GM21367 (cell line): Measurements from ENCODE around the gene BRICD5.

Experiments used
- ATAC-seq: cut with Tn5 transposase; IDR thresholded peaks from one replicate; pipeline ENCODE4 v1.9.1; 2021; ENCODE audit not compliant: unreplicated experiment

BRICD5 gene

GRCh38 chr16:2199621-2200139 is 11.0 kb downstream of the BRICD5 start:
- ATAC-seq: no peak

DNA sequence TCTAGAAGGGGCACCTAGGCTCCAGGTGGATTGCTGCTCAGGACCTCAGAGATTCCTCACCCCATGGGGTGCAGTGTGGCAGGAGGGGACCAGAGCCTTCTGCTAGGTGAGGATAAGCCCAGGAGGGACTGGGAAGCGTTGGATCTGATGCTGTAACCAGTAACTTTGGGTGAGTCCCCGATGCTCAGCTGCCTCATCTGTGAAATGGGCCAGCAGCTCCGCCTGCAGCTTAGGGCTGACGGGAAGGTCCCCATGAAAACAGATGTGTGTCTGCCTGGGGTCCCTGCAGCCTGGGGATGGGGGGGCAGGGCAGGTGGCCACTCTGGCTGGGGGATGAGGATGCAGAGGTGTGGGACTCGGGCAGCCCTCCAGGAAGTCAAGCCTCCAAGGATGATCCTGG is 11.6 kb downstream of the BRICD5 start:
- ATAC-seq: no peak

GRCh38 chr16:2198283-2198682 is 12.4 kb downstream of the BRICD5 start:
- ATAC-seq: no peak

DNA sequence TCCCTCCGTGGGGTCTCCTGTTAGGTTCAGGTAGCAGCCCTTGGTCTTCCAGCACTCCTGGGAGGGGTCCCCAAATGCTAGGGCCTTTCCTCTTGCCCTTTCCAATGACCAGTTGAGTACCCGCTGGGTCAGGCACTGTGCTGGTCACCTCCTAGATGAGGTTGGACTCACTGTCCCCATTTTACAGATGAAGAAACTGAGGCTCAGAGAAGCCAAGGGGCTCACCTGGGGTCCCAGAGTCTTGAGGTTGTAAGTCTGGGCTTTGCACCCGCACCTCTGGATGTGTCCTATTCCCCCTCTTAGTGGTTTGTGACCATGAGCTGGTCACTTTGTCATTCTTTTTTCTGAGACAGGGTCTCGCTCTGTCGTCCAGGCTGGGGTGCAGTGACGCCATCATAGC is 12.9 kb downstream of the BRICD5 start:
- no peak for ATAC-seq

DNA sequence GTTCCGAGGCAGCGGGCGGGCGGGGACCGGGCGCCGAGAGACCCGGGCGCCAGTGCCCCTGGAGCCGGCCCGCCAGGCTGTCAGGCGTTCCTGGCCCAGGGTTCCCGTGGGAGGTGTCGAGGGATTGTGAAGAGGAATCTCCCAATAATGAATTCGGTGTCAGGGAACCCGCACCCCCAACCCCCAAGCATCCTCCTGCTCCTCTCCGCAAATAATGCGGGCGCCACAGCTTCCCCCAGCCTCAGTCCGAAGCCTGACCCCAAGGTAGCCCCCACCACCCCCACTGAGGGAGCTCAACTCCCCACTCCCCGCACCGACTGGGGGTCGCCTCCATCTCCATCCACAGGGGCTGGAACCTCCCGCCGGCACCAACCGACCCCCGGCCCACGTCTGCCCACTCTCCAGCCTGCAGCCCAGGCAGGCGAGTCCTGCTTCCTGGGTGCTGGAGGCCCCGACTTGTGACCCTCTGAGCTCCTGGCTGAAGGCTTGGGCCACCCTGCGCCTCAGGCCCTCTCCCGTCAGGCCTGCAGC is 13.6 kb downstream of the BRICD5 start:
- ATAC-seq: no peak

- no peak for ATAC-seq
These were observed 14.3 kb downstream of the BRICD5 start, which contains the start of gene CASKIN1 for GRCh38 chr16:2196162-2196980. Gene CASKIN1, minus strand, starts transcription at chr16:2196605. Its CDS starts 173 bp downstream, at chr16:2196432.

DNA sequence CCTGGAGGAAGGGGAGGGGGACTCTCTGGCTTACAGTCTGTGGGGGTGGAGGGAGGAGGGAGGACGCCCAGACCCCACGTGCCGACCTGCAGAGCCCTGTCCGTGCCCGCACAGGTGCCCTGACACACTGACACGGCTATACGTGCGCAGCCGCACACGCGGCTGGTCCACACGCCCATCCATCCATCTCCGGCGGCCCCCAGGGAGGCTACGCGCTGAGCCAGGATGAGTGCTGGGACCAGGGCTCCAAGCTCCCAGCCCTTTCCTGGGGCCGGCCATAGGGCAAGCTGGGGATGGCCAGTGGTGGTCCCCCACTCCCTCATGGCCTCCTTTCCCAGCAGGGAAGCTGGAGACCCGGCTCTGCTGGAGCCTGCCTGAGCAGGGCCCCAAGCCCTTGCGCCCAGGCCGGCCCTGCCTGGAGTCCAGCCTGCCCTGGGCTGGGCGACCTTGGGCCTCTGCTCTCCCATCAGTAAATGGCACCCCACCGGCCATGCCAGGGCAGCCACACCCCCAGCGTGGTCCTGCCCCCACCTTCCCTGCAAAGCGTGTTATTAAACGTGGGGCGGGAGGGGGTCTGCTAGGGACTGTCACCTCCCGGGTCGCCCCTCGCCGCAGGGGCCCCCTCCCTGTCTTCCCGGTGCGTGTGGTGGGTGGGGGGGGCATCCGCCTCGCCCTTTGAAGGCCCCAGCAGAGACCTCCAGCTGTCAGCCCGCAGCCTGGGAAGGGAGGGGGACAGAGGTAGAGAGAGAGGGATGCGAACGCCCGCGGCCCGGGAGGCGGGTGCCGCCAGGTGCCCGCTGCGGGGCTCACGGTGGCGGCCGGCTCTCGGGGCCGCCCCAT is 15.1 kb downstream of the BRICD5 start:
- no peak for ATAC-seq

- no peak for ATAC-seq
These were observed 15.8 kb downstream of the BRICD5 start for GRCh38 chr16:2194852-2195321.

GRCh38 chr16:2194166-2194834 is 16.4 kb downstream of the BRICD5 start:
- ATAC-seq: no peak

GRCh38 chr16:2191446-2191706 is 19.3 kb downstream of the BRICD5 start:
- ATAC-seq: no peak

DNA sequence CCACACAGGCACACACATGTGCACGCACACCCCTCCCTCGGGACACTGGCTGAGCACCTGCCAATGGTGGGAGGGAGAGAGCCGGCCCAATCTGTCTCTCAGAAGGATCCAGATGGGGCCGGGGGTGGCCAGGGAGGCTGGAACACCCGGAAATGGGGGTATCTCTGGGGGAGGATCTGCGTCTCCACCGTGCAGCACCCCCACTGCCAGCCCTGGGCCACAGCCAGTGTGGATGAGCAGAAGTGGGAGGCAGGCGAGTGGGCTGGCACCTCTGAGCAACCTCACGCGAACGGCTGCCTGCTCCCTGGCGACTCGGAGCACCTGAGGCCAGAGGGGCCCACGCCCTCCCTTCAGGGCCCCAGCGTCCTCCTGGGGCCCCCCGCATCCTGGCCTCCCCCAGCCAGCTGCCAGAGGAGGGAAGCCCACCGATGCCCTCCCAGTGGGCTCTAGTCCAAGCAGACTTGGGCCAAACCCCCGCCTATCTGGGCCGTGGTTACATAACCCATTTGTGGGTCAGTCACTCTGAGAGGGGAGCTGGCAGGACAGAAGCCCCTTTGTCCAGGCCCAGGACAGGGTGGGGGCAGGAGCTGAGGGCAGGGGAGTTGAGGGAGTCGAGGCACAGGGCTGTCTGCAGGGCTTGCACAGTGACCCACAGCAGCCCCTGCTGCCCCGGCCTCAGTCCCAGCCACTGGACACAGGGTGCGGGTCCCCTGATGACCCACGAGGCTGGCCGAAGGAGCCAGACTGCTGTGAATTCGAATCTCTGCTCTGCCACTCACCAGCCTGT is 19.8 kb downstream of the BRICD5 start:
- ATAC-seq: no peak

DNA sequence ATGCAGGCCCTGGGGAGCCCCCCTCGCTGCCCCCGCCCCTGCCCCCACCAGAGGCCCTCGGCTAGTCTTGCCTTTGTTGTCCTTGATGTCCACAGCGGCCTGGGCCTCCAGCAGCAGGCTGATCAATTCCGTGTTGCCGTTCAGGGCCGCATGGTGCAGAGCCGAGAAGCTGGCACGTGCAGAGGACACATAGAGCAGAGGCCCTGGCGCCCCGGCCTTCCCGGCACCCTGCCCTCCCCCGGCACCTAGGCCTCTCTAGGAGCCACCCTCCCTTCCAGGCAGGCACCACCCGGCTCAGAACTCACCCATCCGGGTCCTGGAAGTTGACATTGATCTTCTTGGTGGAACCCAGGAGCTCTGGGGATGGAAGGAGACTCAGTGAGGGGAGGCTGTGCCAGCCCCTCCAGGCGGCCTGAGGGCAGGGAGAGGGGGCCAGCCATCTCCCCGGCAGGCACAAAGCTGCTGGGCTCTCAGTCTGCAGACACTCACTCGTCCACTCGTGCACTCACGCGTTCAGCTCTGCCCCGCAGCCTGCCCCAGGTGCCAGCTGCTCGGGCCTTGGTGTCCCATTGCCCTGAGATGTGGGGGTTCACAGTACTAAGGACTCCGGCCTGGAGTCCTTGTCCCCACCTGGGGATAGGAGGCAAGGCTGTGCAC is 20.5 kb downstream of the BRICD5 start:
- ATAC-seq: no peak

- no peak for ATAC-seq
These were observed 21.3 kb downstream of the BRICD5 start for GRCh38 chr16:2189252-2189893.

DNA sequence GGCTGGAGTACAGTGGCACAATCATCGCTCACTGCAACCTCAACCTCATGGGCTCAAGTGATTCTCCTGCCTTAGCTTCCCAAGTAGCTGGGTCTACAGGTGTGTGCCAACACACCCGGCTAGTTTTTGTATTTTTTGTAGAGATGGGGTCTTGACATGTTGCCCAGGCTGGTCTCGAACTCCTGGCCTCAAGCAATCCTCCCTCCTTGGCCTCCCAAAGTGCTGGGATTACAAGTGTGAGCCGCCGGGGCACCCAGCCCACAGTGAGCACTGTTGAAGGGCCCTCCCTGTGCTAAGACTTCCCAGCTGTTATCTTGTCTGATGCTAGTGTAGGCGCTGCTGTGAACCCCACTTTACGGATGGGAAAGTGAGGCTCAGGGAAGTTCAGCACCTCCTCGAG is 22.3 kb downstream of the BRICD5 start:
- no peak for ATAC-seq

DNA sequence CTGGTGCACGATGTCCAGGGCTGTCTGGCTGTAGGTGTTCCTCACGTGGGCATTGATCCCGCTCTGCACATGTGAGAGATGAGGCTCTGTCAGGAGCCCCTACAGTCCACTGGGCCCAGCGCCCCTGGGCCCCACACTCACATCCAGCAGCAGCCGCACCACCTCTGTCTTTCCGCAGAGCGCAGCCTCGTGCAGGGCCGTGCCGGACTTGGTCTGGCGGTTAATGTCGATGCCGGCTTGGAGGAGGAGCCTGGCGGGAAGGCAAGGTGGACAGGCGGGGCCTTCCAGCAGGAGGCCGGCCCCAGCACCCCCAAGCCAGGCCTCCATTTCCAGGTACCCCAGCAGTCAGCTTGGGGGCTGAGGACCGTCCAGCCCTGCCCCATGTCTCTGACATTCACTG is 23.5 kb downstream of the BRICD5 start:
- ATAC-seq: no peak

- no peak for ATAC-seq
These were observed 24.2 kb downstream of the BRICD5 start for GRCh38 chr16:2186505-2186904.

GRCh38 chr16:2186064-2186463 is 24.6 kb downstream of the BRICD5 start:
- ATAC-seq: no peak

DNA sequence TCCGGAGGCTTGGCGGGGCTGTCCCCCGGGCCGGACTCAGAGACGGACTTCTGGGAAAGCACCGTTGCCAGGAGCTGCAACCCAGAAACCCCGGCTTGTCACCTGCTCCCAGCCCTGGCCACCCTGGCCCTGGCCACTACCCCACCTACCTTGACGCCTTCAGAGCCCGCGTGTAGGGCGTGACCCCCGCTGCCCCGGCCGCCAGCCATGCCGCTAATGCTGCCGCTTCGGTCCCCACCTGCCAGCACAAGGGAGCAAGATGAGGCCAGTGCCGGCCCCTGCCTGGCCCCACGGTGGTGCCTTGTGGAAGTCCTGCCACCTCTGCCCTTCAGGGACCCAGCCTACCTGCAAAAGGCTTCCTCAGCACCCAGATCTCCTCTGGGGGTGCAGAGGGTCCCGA is 25.7 kb downstream of the BRICD5 start:
- no peak for ATAC-seq

- no peak for ATAC-seq
These were observed 26.3 kb downstream of the BRICD5 start for GRCh38 chr16:2184346-2184745.
